Effector memory CD4-positive, alpha-beta T cell (primary cell): ENCODE results near the gene ADRA1B.
"Not testable (repeated sequence)": the region's sequence is repeated elsewhere in the genome, so short reads cannot be mapped to it uniquely, and the experiment has no call there.

Source experiments
- DNase-seq, 3 donors: peaks; one replicate each; pipeline ENCODE4 v3.0.0-alpha.2; 2020
- H3K27ac ChIP-seq: 2 replicates; pipeline ENCODE4 v1.7.0; 2013; ENCODE audit warnings: mild to moderate bottlenecking, low read length, moderate library complexity; ENCODE audit not compliant: insufficient read depth, poor library complexity, severe bottlenecking
- H3K27me3 ChIP-seq: replicated peaks from 2 replicates; pipeline ENCODE4 v1.7.0; 2013; ENCODE audit warnings: mild to moderate bottlenecking, low read length; ENCODE audit not compliant: insufficient read depth, control insufficient read depth, poor library complexity, severe bottlenecking
- H3K36me3 ChIP-seq: 2 replicates; pipeline ENCODE4 v1.7.0; 2013; ENCODE audit warnings: mild to moderate bottlenecking, low read length, moderate library complexity; ENCODE audit not compliant: control insufficient read depth, insufficient read depth
- H3K4me1 ChIP-seq: 2 replicates; pipeline ENCODE4 v1.7.0; 2013; ENCODE audit warnings: low read length, mild to moderate bottlenecking; ENCODE audit not compliant: control insufficient read depth, insufficient read depth, poor library complexity, severe bottlenecking
- H3K4me3 ChIP-seq: 2 replicates; pipeline ENCODE4 v1.7.0; 2013; ENCODE audit warnings: low read length, low read depth, mild to moderate bottlenecking; ENCODE audit not compliant: insufficient read depth, poor library complexity, severe bottlenecking
- H3K9me3 ChIP-seq: 2 replicates; pipeline ENCODE4 v1.7.0; 2013; ENCODE audit warnings: mild to moderate bottlenecking, low read length, moderate library complexity; ENCODE audit not compliant: control insufficient read depth

The ADRA1B gene

DNA sequence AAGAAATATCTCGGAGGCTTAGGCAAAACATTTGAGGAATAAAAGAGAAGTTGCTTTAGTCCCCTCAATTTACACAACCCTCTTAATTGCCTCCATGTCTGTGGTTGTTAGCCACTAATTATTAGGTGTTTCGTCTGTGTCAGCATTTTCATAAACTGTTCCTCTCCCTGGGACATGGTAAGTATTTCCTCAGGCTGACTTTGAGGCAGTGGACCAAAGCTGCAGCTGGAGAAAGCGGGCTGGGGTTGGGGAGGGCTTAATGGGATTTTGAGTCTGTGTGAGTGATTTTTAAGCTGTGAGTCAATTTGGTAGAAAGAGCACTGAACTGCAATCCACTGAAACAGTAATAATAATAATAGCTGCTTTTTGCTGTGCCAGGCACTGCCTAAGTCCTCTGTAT, 79.6 kb downstream of the ADRA1B start:
- no peaks in the 10 kb centered on the region for H3K4me1 ChIP-seq
- H3K9me3 ChIP-seq: no peaks in the 10 kb centered on the region
- no peaks in the 10 kb centered on the region for H3K27me3 ChIP-seq
- no peak for DNase-seq
- no peak overlapping the region for H3K27ac ChIP-seq
- no peaks in the 10 kb centered on the region for H3K36me3 ChIP-seq
- no peak overlapping the region for H3K4me3 ChIP-seq

- Histone ChIP-seq H3K27ac (no peak overlapping the region), H3K4me3 (no peak overlapping the region), H3K4me1 (no peaks in the 10 kb centered on the region), H3K36me3 (no peaks in the 10 kb centered on the region), H3K9me3 (no peaks in the 10 kb centered on the region), H3K27me3 (no peaks in the 10 kb centered on the region)
- no peak for DNase-seq
These were observed 85.2 kb downstream of the ADRA1B start for GRCh38 chr5:160001457-160001856.

GRCh38 chr5:160007514-160007913, 91.2 kb downstream of the ADRA1B start:
- H3K27ac ChIP-seq: no peak overlapping the region
- no peaks in the 10 kb centered on the region for H3K9me3 ChIP-seq
- H3K27me3 ChIP-seq: no peaks in the 10 kb centered on the region
- H3K4me3 ChIP-seq: no peak overlapping the region
- H3K4me1 ChIP-seq: peaks cover 14% of the 10 kb centered on the region
- no peak for DNase-seq
- peaks cover 3% of the 10 kb centered on the region for H3K36me3 ChIP-seq

DNA sequence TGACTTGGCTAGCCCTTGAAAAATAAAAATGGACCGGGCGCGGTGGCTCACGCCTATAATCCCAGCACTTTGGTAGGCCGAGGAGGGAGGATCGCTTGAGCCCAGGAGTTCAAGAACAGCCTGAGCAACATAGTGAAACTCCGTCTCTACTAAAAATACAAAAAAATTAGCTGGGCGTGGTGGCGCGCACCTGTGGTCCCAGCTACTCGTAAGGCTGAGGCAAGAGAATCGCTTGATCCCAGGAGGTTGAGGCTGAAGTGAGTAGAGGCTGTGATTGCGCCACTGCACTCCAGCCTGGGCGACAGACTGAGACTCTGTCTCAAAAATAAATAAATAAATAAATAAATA, 92.2 kb downstream of the ADRA1B start:
- not testable (repeated sequence) for H3K27ac ChIP-seq, H3K27me3 ChIP-seq, H3K9me3 ChIP-seq, H3K4me3 ChIP-seq, DNase-seq
- H3K4me1 ChIP-seq: peaks cover 14% of the 10 kb centered on the region
- H3K36me3 ChIP-seq: peaks cover 11% of the 10 kb centered on the region

DNA sequence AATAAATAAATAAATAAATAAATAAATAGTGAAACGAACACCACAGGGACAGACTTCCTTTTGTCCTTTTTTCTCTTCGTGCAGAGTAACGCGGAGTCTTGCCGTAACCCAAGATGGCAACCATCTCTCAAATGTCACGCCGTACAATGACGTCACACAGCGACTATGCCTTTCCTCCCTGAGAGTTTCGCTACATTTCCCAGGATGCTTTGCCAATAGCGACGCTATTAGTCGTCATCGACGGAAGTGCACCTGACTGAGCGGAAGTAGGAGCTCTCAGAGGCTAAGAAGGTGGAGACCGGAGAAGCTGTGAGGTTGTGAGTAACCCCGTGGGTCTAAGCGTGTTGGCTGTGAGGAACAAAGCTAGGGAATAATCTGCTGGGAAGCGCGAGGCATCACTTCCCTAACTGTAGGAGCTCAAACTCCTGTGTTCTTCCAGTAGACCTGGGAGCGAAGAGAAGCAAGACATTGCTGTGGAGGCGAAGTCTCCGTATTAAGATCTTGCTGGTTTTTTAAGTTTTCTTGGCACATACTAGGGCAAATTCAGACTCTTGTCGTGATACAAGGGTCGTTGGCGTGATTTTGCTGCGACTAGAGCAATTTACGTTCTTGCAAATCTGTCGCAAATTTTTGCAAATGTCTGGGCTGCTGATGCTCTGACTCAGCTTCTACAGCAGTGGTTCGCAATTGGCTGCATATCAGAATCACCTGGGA, 92.8 kb downstream of the ADRA1B start, which contains the start of gene TTC1:
Gene TTC1 (plus strand): TSS at position 263 of the 714 bp plus-strand sequence. CDS start 1,390 bp downstream, outside the sequence.
- DNase-seq: peak; percentile 85 to 93 (median 89)
- Histone ChIP-seq H3K4me3 (peak within 1 kb of the TSS; percentile 75), H3K27me3 (no peaks in the 10 kb centered on the region)

DNA sequence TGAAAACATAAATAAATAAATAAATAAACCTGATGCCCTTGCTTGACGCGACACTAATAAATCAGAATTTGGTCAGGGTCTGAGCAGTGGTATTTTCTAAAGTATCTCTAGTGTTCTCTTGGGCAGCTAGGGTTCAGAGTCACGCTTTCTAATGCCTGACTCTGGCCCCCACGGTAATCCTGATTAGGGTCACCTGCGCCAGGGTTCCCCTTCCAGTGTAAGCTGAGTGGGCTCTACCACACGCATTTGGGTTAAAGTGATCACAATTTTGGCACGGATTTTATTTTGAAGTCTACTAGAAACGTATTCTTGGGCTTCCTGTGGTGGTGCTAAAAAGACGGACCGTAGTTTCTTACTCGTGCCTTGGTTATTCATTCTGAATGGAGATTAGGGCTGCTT, 93.3 kb downstream of the ADRA1B start:
- Histone ChIP-seq H3K4me3 (peak overlapping the region; percentile 75), H3K9me3 (no peaks in the 10 kb centered on the region), H3K27me3 (no peaks in the 10 kb centered on the region), H3K36me3 (peaks cover 11% of the 10 kb centered on the region), H3K27ac (peak overlapping the region; percentile 78), H3K4me1 (peaks cover 14% of the 10 kb centered on the region)
- DNase-seq: no peak

More for the DNA sequence above, 92.8 kb downstream of the ADRA1B start, which contains the start of gene TTC1:
- no peaks in the 10 kb centered on the region for H3K9me3 ChIP-seq
- H3K36me3 ChIP-seq: peaks cover 11% of the 10 kb centered on the region
- peaks cover 14% of the 10 kb centered on the region for H3K4me1 ChIP-seq
- H3K27ac ChIP-seq: peak within 1 kb of the TSS; percentile 78

DNA sequence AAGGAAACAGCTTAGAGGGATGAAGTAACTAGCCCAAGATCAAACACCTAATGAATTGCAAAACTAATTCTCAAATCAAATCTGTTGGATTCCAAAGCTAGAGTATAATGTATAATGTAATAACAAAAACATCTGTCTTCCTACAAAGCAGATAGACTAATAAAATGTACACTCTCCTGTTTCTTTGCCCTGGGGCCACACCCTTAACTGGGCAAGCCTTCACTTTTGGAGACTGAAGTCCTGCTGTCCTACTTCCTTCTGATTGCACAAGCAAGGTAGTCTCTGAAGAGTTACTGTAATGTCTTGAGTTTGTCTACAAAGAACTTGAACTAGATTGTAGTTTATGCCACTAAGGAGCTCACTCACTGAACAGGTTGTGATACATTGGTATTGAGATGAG, 95.2 kb downstream of the ADRA1B start:
- no peak for DNase-seq
- Histone ChIP-seq H3K4me3 (no peak overlapping the region), H3K36me3 (peaks cover 17% of the 10 kb centered on the region)

DNA sequence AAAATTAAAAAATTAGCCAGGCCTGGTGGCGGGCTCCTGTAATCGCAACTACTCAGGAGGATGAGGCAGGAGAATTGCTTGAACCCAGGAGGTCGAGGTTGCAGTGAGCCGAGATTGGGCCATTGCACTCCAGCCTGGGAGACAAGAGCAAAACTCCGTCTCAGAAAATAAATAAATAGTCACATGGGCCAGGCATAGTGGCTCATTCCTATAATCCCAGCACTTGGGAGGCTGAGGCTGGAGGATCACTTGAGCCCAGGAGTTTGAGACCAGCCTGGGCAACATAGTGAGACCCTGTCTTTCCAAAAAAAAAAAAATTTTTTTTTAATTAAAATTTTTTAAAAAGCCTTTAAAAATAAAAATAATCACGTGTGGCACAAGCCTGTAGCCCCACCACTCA, 97.9 kb downstream of the ADRA1B start:
- H3K4me1 ChIP-seq: peaks cover 14% of the 10 kb centered on the region
- DNase-seq, H3K9me3 ChIP-seq, H3K27ac ChIP-seq, H3K27me3 ChIP-seq, H3K4me3 ChIP-seq: not testable (repeated sequence)
- H3K36me3 ChIP-seq: peaks cover 23% of the 10 kb centered on the region

More for the DNA sequence above, 95.2 kb downstream of the ADRA1B start:
- Histone ChIP-seq H3K9me3 (no peaks in the 10 kb centered on the region), H3K27ac (no peak overlapping the region), H3K27me3 (no peaks in the 10 kb centered on the region), H3K4me1 (peaks cover 14% of the 10 kb centered on the region)

DNA sequence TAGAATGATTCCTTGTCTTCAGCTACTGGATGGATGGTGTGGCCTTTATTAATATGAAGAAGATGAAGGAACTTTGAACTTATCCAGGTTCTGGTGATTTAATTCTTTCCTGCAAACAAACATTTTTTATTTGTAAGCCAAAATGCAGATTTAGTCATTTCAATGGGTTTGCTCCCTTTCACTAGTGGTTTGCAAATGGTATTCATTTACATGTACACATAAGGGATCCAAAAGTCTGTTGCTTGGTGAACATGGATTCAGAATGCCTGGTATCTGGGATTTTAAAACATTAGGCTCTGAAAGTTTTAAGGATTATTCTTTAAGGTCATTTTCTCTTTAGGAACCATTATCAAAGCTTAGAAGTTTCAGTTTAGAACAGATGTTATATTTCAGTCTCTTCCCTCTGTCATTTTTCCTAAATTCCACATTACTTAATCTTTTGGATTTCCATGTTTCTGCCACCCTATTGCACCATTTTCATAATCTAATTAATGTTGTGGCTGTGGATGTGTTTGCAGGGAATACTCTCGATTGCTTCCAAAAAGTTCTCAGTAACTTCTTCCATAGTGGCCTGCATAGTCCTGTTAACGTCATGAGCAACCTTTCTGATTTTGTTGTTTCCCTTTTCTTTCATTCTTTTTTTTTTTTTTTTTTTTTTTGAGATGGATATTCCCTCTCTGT, 102.8 kb downstream of the ADRA1B start:
- H3K9me3 ChIP-seq: no peaks in the 10 kb centered on the region
- H3K27ac ChIP-seq: no peak overlapping the region
- peaks cover 11% of the 10 kb centered on the region for H3K36me3 ChIP-seq
- peaks cover 4% of the 10 kb centered on the region for H3K4me1 ChIP-seq
- no peak overlapping the region for H3K4me3 ChIP-seq
- H3K27me3 ChIP-seq: no peaks in the 10 kb centered on the region
- DNase-seq: no peak

GRCh38 chr5:160020266-160020770, 104.0 kb downstream of the ADRA1B start:
- H3K36me3 ChIP-seq: peaks cover 7% of the 10 kb centered on the region

More at GRCh38 chr5:160020266-160020770, 104.0 kb downstream of the ADRA1B start:
- DNase-seq: no peak
- H3K4me3 ChIP-seq: no peak overlapping the region
- no peaks in the 10 kb centered on the region for H3K27me3 ChIP-seq
- peaks cover 4% of the 10 kb centered on the region for H3K4me1 ChIP-seq
- no peaks in the 10 kb centered on the region for H3K9me3 ChIP-seq
- H3K27ac ChIP-seq: no peak overlapping the region
